ENCODE results near the gene CISD3. TPM values are rescaled to one million over a fixed set of nuclear protein-coding genes. Genes with fewer than 3 reads are reported as not detected.

CISD3 gene
- total and polyA plus RNA-seq, 2 experiments from 2014 or later = 0.94 to 8.9 TPM

DNA sequence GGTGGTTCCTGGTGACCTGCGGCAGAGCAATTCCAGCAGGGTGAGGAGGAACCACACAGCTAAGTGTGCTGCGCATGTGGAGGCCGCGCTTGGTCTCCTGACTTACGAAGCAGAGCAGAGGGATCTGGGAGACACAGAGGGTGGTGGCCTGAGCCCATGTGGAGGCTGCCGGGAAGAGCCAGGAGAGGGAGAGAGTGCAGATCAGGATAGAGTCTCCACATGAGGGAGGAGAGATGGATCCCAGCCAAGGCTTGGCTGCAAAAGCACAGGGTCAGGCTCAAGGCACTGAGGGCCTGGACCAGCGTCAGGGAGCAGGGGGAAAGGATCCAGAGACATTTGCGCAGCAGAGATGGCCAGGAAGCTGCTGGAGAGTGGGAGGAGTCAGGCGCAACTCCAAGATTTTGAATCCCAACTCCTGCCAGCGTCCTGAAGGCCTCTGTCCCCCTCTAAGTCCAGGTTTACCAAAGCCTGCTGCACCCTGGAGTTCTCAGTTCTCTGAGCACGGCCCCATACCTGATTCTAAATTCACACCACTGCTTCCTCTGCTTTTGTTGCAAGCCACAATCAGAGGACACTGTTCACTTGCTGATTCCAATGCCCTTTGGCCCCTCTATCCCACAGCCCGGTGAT lies 36.3 kb upstream of the CISD3 start:
- TF ChIP-seq, protein P1, sequence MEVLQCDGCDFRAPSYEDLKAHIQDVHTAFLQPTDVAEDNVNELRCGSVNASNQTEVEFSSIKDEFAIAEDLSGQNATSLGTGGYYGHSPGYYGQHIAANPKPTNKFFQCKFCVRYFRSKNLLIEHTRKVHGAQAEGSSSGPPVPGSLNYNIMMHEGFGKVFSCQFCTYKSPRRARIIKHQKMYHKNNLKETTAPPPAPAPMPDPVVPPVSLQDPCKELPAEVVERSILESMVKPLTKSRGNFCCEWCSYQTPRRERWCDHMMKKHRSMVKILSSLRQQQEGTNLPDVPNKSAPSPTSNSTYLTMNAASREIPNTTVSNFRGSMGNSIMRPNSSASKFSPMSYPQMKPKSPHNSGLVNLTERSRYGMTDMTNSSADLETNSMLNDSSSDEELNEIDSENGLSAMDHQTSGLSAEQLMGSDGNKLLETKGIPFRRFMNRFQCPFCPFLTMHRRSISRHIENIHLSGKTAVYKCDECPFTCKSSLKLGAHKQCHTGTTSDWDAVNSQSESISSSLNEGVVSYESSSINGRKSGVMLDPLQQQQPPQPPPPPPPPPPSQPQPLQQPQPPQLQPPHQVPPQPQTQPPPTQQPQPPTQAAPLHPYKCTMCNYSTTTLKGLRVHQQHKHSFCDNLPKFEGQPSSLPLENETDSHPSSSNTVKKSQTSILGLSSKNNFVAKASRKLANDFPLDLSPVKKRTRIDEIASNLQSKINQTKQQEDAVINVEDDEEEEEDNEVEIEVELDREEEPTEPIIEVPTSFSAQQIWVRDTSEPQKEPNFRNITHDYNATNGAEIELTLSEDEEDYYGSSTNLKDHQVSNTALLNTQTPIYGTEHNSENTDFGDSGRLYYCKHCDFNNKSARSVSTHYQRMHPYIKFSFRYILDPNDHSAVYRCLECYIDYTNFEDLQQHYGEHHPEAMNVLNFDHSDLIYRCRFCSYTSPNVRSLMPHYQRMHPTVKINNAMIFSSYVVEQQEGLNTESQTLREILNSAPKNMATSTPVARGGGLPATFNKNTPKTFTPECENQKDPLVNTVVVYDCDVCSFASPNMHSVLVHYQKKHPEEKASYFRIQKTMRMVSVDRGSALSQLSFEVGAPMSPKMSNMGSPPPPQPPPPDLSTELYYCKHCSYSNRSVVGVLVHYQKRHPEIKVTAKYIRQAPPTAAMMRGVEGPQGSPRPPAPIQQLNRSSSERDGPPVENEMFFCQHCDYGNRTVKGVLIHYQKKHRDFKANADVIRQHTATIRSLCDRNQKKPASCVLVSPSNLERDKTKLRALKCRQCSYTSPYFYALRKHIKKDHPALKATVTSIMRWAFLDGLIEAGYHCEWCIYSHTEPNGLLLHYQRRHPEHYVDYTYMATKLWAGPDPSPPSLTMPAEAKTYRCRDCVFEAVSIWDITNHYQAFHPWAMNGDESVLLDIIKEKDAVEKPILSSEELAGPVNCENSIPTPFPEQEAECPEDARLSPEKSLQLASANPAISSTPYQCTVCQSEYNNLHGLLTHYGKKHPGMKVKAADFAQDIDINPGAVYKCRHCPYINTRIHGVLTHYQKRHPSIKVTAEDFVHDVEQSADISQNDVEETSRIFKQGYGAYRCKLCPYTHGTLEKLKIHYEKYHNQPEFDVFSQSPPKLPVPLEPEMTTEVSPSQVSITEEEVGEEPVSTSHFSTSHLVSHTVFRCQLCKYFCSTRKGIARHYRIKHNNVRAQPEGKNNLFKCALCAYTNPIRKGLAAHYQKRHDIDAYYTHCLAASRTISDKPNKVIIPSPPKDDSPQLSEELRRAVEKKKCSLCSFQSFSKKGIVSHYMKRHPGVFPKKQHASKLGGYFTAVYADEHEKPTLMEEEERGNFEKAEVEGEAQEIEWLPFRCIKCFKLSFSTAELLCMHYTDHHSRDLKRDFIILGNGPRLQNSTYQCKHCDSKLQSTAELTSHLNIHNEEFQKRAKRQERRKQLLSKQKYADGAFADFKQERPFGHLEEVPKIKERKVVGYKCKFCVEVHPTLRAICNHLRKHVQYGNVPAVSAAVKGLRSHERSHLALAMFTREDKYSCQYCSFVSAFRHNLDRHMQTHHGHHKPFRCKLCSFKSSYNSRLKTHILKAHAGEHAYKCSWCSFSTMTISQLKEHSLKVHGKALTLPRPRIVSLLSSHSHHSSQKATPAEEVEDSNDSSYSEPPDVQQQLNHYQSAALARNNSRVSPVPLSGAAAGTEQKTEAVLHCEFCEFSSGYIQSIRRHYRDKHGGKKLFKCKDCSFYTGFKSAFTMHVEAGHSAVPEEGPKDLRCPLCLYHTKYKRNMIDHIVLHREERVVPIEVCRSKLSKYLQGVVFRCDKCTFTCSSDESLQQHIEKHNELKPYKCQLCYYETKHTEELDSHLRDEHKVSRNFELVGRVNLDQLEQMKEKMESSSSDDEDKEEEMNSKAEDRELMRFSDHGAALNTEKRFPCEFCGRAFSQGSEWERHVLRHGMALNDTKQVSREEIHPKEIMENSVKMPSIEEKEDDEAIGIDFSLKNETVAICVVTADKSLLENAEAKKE (CRISPR knock-in tag; IDR thresholded peaks at IDR 0.05) = no peak
- TF ChIP-seq NANOG (IDR thresholded peaks at IDR 0.05; ENCODE audit: borderline replicate concordance) (no peak), ZNF114 (CRISPR knock-in tag; IDR thresholded peaks at IDR 0.05) (no peak), STAT1 (IDR thresholded peaks at IDR 0.05; ENCODE audit: unreplicated experiment) (no peak), ZNF331 (CRISPR knock-in tag; IDR thresholded peaks at IDR 0.05; ENCODE audit: low read depth) (no peak), CREB1 (CRISPR knock-in tag; IDR thresholded peaks at IDR 0.05; ENCODE audit: low read depth) (no peak), JUNB (IDR thresholded peaks at IDR 0.05; ENCODE audit: unreplicated experiment) (no peak), EZH2phosphoT487 (IDR thresholded peaks at IDR 0.05; ENCODE audit: unreplicated experiment) (no peak), POLR2AphosphoS5 (IDR thresholded peaks at IDR 0.05; ENCODE audit: low read depth) (no peak), EZH2 (IDR thresholded peaks at IDR 0.05; ENCODE audit: low read depth, unreplicated experiment) (no peak)
- TF ChIP-seq, protein P2, sequence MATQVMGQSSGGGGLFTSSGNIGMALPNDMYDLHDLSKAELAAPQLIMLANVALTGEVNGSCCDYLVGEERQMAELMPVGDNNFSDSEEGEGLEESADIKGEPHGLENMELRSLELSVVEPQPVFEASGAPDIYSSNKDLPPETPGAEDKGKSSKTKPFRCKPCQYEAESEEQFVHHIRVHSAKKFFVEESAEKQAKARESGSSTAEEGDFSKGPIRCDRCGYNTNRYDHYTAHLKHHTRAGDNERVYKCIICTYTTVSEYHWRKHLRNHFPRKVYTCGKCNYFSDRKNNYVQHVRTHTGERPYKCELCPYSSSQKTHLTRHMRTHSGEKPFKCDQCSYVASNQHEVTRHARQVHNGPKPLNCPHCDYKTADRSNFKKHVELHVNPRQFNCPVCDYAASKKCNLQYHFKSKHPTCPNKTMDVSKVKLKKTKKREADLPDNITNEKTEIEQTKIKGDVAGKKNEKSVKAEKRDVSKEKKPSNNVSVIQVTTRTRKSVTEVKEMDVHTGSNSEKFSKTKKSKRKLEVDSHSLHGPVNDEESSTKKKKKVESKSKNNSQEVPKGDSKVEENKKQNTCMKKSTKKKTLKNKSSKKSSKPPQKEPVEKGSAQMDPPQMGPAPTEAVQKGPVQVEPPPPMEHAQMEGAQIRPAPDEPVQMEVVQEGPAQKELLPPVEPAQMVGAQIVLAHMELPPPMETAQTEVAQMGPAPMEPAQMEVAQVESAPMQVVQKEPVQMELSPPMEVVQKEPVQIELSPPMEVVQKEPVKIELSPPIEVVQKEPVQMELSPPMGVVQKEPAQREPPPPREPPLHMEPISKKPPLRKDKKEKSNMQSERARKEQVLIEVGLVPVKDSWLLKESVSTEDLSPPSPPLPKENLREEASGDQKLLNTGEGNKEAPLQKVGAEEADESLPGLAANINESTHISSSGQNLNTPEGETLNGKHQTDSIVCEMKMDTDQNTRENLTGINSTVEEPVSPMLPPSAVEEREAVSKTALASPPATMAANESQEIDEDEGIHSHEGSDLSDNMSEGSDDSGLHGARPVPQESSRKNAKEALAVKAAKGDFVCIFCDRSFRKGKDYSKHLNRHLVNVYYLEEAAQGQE (IDR thresholded peaks at IDR 0.05; ENCODE audit: unreplicated experiment) = no peak
- TF ChIP-seq, protein P3, sequence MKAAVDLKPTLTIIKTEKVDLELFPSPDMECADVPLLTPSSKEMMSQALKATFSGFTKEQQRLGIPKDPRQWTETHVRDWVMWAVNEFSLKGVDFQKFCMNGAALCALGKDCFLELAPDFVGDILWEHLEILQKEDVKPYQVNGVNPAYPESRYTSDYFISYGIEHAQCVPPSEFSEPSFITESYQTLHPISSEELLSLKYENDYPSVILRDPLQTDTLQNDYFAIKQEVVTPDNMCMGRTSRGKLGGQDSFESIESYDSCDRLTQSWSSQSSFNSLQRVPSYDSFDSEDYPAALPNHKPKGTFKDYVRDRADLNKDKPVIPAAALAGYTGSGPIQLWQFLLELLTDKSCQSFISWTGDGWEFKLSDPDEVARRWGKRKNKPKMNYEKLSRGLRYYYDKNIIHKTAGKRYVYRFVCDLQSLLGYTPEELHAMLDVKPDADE (IDR thresholded peaks at IDR 0.05) = no peak
- TF ChIP-seq, protein P4, sequence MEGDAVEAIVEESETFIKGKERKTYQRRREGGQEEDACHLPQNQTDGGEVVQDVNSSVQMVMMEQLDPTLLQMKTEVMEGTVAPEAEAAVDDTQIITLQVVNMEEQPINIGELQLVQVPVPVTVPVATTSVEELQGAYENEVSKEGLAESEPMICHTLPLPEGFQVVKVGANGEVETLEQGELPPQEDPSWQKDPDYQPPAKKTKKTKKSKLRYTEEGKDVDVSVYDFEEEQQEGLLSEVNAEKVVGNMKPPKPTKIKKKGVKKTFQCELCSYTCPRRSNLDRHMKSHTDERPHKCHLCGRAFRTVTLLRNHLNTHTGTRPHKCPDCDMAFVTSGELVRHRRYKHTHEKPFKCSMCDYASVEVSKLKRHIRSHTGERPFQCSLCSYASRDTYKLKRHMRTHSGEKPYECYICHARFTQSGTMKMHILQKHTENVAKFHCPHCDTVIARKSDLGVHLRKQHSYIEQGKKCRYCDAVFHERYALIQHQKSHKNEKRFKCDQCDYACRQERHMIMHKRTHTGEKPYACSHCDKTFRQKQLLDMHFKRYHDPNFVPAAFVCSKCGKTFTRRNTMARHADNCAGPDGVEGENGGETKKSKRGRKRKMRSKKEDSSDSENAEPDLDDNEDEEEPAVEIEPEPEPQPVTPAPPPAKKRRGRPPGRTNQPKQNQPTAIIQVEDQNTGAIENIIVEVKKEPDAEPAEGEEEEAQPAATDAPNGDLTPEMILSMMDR (conservative IDR thresholded peaks at IDR 0.05; ENCODE audit: low read depth in 2 of 2) = no peak
- Histone ChIP-seq H3K4me1 (ENCODE audit: insufficient read depth) (no peaks in the 10 kb centered on the region), H3K4me2 (no peak overlapping the region), H3K79me2 (replicated peaks; ENCODE audit: insufficient read depth) (no peaks in the 10 kb centered on the region), H3K27me3 (ENCODE audit: insufficient read depth) (peaks cover 23% of the 10 kb centered on the region), H4K20me1 (replicated peaks; ENCODE audit: insufficient read depth) (no peaks in the 10 kb centered on the region), H2AFZ (no peak overlapping the region), H3F3A (replicated peaks; ENCODE audit: low read depth) (0 out of 2 replicates have a peak, but pooled peaks cover 2% of the 10 kb centered on the region), H3K27ac (ENCODE audit: low read depth) (no peak overlapping the region), H3K36me3 (ENCODE audit: insufficient read depth) (no peaks in the 10 kb centered on the region), H3K4me3 (no peak overlapping the region), H3K9me2 (ENCODE audit: insufficient read depth) (no peaks in the 10 kb centered on the region)
- DNase-seq (ENCODE audit: low spot score) (no peak), ATAC-seq (no peak)
- Mint-ChIP-seq H3K36me3 (ENCODE audit: low read depth) (no peaks in the 10 kb centered on the region; the same call in 2 of the 3 replicates), H3K27ac (no peak overlapping the region), H3K4me3 (no peak overlapping the region), H3K27me3 (ENCODE audit: insufficient read depth, low read depth, poor library complexity) (peaks cover 33% of the 10 kb centered on the region), H3K4me1 (peaks cover 15% of the 10 kb centered on the region), H3K9me3 (no peaks in the 10 kb centered on the region)
